B cell (primary cell): ENCODE data around the gene RAB39B.

ENCODE experiments used
- EZH2 ChIP-seq: IDR thresholded peaks from 2 replicates; pipeline ENCODE4 v1.6.1; 2012; ENCODE audit warnings: borderline replicate concordance, low read depth, mild to moderate bottlenecking, moderate library complexity, low read length; ENCODE audit not compliant: insufficient read depth, poor library complexity, severe bottlenecking
- TF ChIP-seq, protein P1 (sequence below): fragments of 200-600 bp; IDR thresholded peaks from one replicate; pipeline ENCODE4 v1.8.0; 2022; ENCODE audit warnings: antibody characterized with exemption, mild to moderate bottlenecking

GRCh38 chrX:155216179-155216939, 47.9 kb downstream of the RAB39B start, which contains the start of gene VBP1:
- TF ChIP-seq, protein P1, sequence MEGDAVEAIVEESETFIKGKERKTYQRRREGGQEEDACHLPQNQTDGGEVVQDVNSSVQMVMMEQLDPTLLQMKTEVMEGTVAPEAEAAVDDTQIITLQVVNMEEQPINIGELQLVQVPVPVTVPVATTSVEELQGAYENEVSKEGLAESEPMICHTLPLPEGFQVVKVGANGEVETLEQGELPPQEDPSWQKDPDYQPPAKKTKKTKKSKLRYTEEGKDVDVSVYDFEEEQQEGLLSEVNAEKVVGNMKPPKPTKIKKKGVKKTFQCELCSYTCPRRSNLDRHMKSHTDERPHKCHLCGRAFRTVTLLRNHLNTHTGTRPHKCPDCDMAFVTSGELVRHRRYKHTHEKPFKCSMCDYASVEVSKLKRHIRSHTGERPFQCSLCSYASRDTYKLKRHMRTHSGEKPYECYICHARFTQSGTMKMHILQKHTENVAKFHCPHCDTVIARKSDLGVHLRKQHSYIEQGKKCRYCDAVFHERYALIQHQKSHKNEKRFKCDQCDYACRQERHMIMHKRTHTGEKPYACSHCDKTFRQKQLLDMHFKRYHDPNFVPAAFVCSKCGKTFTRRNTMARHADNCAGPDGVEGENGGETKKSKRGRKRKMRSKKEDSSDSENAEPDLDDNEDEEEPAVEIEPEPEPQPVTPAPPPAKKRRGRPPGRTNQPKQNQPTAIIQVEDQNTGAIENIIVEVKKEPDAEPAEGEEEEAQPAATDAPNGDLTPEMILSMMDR, result peak; percentile 64
- no peak for TF ChIP-seq EZH2
